SK-N-SH (cell line): Measurements from ENCODE around the gene KCNK5.

Experiments used
- GABPA ChIP-seq: IDR thresholded peaks from 2 replicates; pipeline ENCODE4 v1.4.0; 2012; ENCODE audit warnings: low read depth, mild to moderate bottlenecking
- NRF1 ChIP-seq: IDR thresholded peaks from 2 replicates; pipeline ENCODE4 v1.6.1; 2012; ENCODE audit warnings: low read depth, mild to moderate bottlenecking, low read length
- SIN3A ChIP-seq: IDR thresholded peaks from 2 replicates; pipeline ENCODE4 v1.6.1; 2012; ENCODE audit warnings: low read depth, mild to moderate bottlenecking, low read length, moderate library complexity, borderline replicate concordance
- TAF1 ChIP-seq: IDR thresholded peaks from 2 replicates; pipeline ENCODE4 v1.6.1; 2012; ENCODE audit warnings: low read depth, mild to moderate bottlenecking, low read length, moderate library complexity, borderline replicate concordance
- YY1 ChIP-seq: IDR thresholded peaks from 2 replicates; pipeline ENCODE4 v1.4.0; 2012; ENCODE audit warnings: low read depth, mild to moderate bottlenecking

DNA sequence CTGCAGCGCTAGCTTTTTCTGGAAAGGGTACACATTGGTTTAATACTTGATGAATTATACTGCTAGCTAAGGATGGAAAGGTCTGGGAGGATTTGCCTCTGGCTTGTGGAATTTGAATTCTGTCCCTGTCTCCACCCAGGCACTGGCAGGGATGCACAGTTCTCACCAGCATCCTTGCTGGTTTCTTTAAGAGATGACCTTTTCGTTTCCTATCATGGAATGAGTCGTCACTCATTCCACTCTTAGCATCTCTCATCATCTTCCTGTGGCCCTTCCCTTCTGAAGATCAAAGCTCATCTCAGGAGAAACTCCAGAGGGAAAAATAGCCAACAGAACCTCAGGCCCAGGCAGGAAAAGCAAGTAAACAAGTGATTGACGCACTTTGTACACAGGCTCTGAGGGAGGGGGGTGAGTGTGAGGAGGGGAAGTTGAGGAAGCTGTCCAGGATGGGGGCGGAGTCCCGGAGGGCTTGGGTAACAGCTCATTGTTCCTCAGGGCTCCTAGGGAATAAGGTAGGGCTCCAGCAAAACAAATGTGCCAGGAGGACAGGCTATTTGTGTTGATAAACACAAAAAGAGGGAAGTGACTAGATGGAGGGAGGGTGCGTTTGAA is 88.6 kb downstream of the KCNK5 start:
- no peak for TF ChIP-seq GABPA
- no peak for TF ChIP-seq SIN3A
- no peak for TF ChIP-seq TAF1
- no peak for TF ChIP-seq NRF1
- no peak for TF ChIP-seq YY1
